DLD1 (cell line): ENCODE results near the gene DNAJB2.

Source experiments
- in situ Hi-C: cut with HindIII; loops from 2 replicates; pipeline ENCODE4 v1.10.0; 2017; ENCODE audit warnings: low sequenced_read_pairs

Gene DNAJB2

DNA sequence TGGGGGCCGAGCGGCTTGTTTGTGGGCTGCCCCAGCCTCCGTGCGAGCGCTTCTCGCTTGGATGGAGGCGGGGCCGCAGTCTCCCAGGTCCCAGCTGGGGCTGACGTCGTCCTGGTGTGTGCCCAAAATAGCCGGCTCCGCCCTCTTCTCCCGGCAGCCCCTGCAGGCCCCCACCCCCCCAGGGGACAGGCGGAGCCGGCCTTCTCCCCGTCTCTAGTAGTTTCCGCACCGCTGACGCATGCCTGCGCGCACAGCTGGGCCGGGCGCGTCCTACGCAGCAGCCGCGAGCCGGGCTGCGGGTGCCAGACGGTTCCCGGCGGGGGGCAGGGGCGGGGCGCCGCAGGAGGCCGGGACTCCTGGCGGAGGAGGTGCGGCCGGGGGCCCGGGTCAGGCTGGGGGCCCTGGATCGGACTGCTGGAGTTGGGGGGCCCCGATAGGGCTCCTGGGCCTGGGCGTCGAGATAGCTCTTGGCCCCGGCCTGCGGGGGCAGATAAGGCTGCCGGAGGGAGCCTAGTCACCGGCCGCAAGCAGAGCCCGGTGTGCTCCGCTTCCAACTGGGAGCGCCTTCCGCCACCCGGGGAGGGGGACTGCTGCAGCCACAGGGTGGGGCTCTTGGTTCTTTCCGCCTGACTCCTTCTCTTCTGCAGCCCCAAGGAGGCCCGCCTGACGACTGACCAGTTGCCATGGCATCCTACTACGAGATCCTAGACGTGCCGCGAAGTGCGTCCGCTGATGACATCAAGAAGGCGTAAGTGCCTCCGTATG is at the start of gene DNAJB2:
DNAJB2 (plus strand) TSS at position 216 of the 765 bp plus-strand sequence; CDS start at position 684, 468 bp downstream.
- in situ Hi-C loops = no loop called here

DNA sequence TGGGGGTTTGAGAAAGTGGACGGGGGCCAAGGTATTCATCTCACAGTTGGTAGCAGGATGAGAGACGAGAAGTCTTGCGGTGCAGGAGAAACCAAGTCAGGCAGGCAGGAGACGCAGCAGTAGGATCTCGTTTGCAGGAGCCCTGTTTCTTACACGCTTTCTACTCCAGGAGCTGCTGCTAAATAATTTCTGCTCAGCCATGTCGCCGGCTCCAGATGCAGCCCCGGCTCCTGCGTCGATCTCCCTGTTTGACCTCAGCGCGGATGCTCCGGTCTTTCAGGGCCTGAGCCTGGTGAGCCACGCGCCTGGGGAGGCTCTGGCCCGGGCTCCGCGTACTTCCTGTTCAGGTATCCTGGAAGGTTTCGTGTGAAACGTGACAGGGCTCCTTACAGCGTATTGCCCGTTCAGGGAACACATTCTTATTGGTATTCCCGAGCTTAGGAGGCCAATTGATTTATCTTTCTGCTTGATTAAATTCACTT is 49.1 kb upstream of the DNAJB2 start:
- in situ Hi-C loops = no loop called here

DNA sequence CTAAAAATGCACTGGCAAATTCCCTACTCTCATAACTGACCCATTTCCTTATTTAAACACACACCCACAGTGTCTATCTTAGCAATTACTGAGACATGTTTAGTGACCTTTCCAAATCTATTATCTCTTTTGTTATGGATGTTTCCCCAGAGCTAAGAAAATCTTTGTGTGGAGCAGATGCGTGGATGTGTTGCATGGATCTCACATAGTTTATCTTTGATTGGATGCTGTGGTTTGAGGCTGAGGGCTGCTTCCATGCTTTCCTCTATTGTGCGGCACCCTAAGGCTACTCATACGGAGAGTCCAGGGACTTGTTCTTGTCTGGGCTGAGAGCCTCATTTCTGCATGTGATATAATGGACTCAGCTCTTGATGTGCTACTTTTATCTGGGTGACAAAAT is 44.8 kb upstream of the DNAJB2 start:
- in situ Hi-C loops = no loop called here

DNA sequence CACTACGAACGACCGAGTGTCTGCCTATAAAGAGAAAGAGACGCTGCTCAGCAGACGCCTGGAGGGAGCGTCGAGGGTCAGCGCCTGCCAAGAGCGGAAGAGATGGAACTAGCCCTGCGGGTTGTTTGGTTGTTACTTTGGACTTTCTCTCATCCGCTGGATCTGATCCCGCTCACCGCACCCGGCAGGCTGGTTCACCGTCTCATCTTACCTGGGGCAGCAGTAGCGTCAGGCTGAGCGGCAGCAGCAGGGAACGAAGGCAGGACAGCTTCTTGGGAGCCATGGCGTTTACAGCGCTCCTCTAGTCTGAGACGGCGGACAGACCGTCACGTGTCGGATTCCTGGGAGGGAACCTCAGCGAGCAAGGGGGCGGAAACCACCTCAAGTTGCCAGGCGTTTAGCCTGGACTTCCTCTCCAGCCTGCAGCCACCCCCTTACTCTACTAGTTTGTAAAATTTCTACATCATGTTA is 35.8 kb upstream of the DNAJB2 start:
- in situ Hi-C loops = no loop called here

GRCh38 chr2:219244789-219245147 is 34.4 kb upstream of the DNAJB2 start:
- in situ Hi-C loops = no loop called here

- in situ Hi-C loops = no loop called here
These were observed 33.8 kb upstream of the DNAJB2 start, which contains the start of the genes GLB1L and STK16 for GRCh38 chr2:219245148-219245898. Gene GLB1L, minus strand, starts transcription at chr2:219245444. Its CDS starts 1,871 bp downstream, at chr2:219243573. Gene STK16, plus strand, starts transcription at chr2:219245479. Its CDS starts 521 bp downstream, at chr2:219246000.

GRCh38 chr2:219245899-219246230 is 33.3 kb upstream of the DNAJB2 start:
- in situ Hi-C loops = no loop called here

GRCh38 chr2:219246559-219246958 is 32.6 kb upstream of the DNAJB2 start:
- in situ Hi-C loops = no loop called here

- in situ Hi-C loops = no loop called here
These were observed 31.2 kb upstream of the DNAJB2 start for GRCh38 chr2:219247678-219248642.

DNA sequence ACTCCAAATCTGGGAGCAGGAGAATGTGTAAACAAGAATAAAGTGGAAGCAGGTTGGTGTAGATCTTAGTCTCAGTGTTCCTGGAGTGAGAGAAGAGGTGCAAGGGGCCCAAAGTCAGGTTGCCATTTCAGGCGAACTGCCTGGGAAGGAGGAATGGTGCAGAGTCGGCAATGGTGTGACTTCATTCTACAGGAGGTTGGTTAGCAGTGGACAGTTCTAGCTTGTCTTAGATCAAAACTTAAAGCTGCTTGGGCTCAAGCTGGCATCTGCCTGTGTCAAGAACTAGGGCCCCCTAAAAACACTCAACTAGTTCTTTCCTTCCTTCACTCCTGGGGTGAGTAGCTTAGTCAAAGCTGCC is 30.3 kb upstream of the DNAJB2 start:
- in situ Hi-C loops = no loop called here

DNA sequence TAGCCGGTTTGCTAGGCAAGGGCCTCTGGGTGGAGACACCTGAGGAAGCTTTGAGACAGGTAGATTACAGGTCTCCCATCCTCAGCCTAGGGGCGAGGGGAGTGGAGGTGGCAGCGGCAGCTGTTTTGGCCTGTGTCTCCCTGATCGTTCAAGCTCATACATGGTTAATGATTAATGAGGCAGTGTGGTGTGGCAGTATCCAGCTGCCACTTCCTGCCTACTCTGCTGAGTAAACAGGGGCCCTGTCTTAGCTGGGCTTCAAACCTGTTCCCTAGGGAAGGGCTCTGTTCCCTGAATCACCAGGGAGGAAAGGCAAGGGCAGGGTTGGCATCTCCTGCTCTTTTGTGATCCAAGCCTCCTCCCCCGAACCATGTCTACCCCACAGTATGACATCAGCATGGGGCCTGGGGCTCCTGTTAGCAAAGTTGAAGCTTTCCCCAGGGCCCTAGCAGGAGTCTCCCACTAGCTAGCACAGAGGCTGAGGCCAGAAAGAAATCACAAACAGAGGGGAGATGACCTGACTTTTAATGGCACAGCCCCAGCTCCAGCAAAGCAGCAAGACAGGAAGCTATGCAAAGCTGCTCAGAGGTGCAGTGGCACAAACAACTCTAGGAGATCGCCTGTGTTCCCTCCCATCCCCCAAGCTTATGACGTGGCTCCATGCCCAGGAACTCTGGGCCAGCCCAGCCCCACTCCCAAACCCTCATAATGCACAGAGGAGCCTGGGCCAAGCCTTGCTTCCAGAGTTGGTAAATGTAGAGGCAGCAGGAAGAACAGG is 29.8 kb upstream of the DNAJB2 start:
- in situ Hi-C loops = no loop called here

GRCh38 chr2:219250049-219250781 is 29.0 kb upstream of the DNAJB2 start:
- in situ Hi-C loops = no loop called here

- in situ Hi-C loops = no loop called here
These were observed 27.5 kb upstream of the DNAJB2 start for GRCh38 chr2:219251656-219252055.

GRCh38 chr2:219252084-219252483 is 27.1 kb upstream of the DNAJB2 start:
- in situ Hi-C loops = no loop called here

DNA sequence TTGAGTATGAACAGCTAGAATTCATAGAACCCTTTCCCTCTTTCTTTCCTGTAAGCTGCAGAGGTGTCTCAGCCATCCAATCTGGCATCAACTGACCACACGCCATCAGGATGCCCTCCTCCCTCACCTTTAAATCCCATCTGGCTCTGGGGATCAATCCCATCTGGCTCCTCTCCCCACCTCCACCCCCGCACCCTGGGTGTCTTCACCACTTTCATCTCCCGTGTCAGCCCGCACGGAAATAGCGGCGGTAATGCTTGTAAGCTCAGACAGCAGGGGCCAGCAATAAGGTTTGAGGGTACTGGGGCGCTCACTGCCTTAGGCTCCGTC is 26.6 kb upstream of the DNAJB2 start:
- in situ Hi-C loops = no loop called here

GRCh38 chr2:219252900-219253752 is 26.0 kb upstream of the DNAJB2 start, which contains the start of gene TUBA4B:
Gene TUBA4B, plus strand, starts transcription at chr2:219253243. Its CDS starts 165 bp downstream, at chr2:219253408.
- in situ Hi-C loops = no loop called here

DNA sequence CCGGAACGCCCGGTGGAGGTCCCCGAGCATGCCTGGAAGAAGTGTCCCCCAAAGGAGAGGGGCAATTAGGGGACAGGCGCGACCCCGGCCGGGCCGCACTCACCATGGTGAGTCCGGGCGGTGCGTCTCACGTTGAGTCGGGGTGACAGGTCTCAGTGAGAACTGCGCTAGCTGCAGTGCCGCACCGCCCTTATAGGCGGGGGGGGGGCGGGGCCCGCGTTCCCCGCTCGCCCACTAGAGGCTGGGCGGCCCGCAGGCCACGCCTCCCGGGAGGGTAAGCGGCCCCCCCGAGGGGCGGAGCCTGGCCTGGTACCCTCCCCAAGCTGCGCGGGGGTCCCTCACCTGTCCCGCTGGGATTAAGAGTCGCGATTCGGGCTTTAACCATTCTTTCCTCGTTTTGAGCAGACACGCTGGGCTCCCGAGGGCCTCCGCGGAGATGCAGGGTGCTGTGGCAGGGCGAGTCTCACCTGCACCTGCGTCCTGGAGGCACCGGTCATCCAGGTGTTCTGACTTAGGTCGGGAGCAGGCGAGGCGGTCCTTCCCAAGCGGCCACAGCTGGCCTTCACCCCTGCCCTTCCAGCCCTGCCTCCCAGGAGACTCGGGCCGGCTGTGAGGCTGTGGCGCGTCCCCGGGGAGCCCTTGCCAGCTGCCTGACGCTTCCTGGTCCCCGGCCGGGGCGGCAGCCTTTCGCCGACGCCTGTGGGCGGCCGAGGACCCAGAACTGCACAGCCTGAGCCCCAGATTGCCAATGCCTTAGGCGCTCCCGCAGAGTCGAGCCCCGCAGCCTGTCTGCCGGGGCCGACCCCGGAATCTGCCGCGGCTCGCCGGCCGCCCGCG is 25.2 kb upstream of the DNAJB2 start, which contains the start of gene TUBA4A:
TUBA4A (minus strand) TSS at position 166 of the 837 bp plus-strand sequence; CDS start at position 106, 60 bp downstream.
- in situ Hi-C loops = no loop called here
